HFF-Myc (cell line): Measurements from ENCODE around the gene PNCK.

Experiments
- DNase-seq: peaks from one replicate; pipeline ENCODE4 v3.0.0-alpha.2; 2011; ENCODE audit warnings: low read depth; ENCODE audit errors: extremely low read depth
- H3K4me3 ChIP-seq: replicated peaks from 2 replicates; pipeline ENCODE4 v1.5.1; 2011; ENCODE audit warnings: low read depth, mild to moderate bottlenecking, control low read depth, low read length
- CTCF ChIP-seq: IDR thresholded peaks from 2 replicates; pipeline ENCODE4 v1.5.1; 2012; ENCODE audit warnings: mild to moderate bottlenecking, low read depth, low read length, control low read depth; ENCODE audit errors: missing control alignments

PNCK gene

GRCh38 chrX:153646620-153647373 lies 26.8 kb downstream of the PNCK start, which contains the start of gene DUSP9:
Gene DUSP9, plus strand, starts transcription at chrX:153647203. Its CDS starts 751 bp downstream, at chrX:153647954.
- TF ChIP-seq CTCF: no peak
- H3K4me3 ChIP-seq: no peak within 1 kb of the TSS
- no peak for DNase-seq

GRCh38 chrX:153645921-153646488 lies 27.6 kb downstream of the PNCK start:
- no peak for DNase-seq
- H3K4me3 ChIP-seq: no peak overlapping the region
- TF ChIP-seq CTCF: no peak

- no peak overlapping the region for H3K4me3 ChIP-seq
- no peak for TF ChIP-seq CTCF
- no peak for DNase-seq
These were observed 28.5 kb downstream of the PNCK start for GRCh38 chrX:153645151-153645550.

GRCh38 chrX:153644356-153645125 lies 29.1 kb downstream of the PNCK start:
- DNase-seq: no peak
- no peak for TF ChIP-seq CTCF
- no peak overlapping the region for H3K4me3 ChIP-seq

GRCh38 chrX:153643431-153644351 lies 29.9 kb downstream of the PNCK start:
- no peak for DNase-seq
- no peak overlapping the region for H3K4me3 ChIP-seq

More at GRCh38 chrX:153643431-153644351, 29.9 kb downstream of the PNCK start:
- TF ChIP-seq CTCF: no peak
